RWPE1 (cell line): Measurements from ENCODE around the gene NPFFR1.
A peak's percentile ranks its signal among the peaks of the same experiment; 100 is the strongest.

Source experiments
- CTCF ChIA-PET: fragments of 350-600 bp; sonication (Branson Sonifier 250); formaldehyde crosslinking; extraction: SDS; loops from one replicate; lab custom pipeline; 2021; lab: Yijun Ruan, JAX
- POLR2A ChIA-PET: fragments of 400-600 bp; formaldehyde crosslinking; extraction: SDS; loops from one replicate; lab custom pipeline; 2020; ENCODE audit warnings: antibody characterized with exemption; ENCODE audit not compliant: low non-redundant PET; lab: Yijun Ruan, JAX
- DNase-seq: peaks from one replicate; pipeline ENCODE4 v3.0.0; 2012; ENCODE audit warnings: low spot score
- H3K27ac ChIP-seq: fragments of 450-650 bp; 2 replicates; pipeline ENCODE4 v1.5.1; 2017
- CTCF ChIP-seq: fragments of 450-650 bp; conservative IDR thresholded peaks from 2 replicates; pipeline ENCODE4 v1.5.1; 2017; ENCODE audit warnings: low read depth, mild to moderate bottlenecking

Gene NPFFR1

GRCh38 chr10:70267161-70267933 is 16.5 kb downstream of the NPFFR1 start:
- TF ChIP-seq CTCF: no peak
- H3K27ac ChIP-seq: peak overlapping the region; percentile 66
- peak; percentile 97 for DNase-seq
- CTCF ChIA-PET: interaction anchor here (0.6 to 2.6 kb wide), 3 partner anchors 27 to 97 kb away, joined by 3 to 10 read pairs (median 4); no protein-coding TSS in a partner anchor
- POLR2A ChIA-PET: no interaction called here

GRCh38 chr10:70266701-70267100 is 17.1 kb downstream of the NPFFR1 start:
- CTCF ChIA-PET: interaction anchor here (1.0 to 2.6 kb wide), 2 partner anchors 44 to 98 kb away, joined by 3 to 10 read pairs; no protein-coding TSS in a partner anchor
- DNase-seq: no peak
- POLR2A ChIA-PET: no interaction called here
- TF ChIP-seq CTCF: no peak
- no peak overlapping the region for H3K27ac ChIP-seq

- H3K27ac ChIP-seq: no peak overlapping the region
- no peak for TF ChIP-seq CTCF
- POLR2A ChIA-PET: no interaction called here
- CTCF ChIA-PET: no interaction called here
- DNase-seq: no peak
These were observed 17.7 kb downstream of the NPFFR1 start for GRCh38 chr10:70266056-70266455.

GRCh38 chr10:70265032-70265689 is 18.6 kb downstream of the NPFFR1 start:
- TF ChIP-seq CTCF: no peak
- CTCF ChIA-PET: interaction anchor here (0.5 to 1.1 kb wide), 3 partner anchors 9 to 90 kb away, joined by 3 to 6 read pairs (median 4); no protein-coding TSS in a partner anchor
- POLR2A ChIA-PET: no interaction called here
- no peak overlapping the region for H3K27ac ChIP-seq
- DNase-seq: peak; percentile 33

- ChIA-PET POLR2A (no interaction called here), CTCF (interaction anchor here (0.9 kb wide), 1 partner anchor 1019 kb away, joined by 3 read pairs; no protein-coding TSS in a partner anchor)
- no peak for TF ChIP-seq CTCF
- no peak for DNase-seq
- H3K27ac ChIP-seq: no peak overlapping the region
These were observed 23.1 kb downstream of the NPFFR1 start for GRCh38 chr10:70260734-70261133.

GRCh38 chr10:70260259-70260658 is 23.5 kb downstream of the NPFFR1 start:
- no peak for TF ChIP-seq CTCF
- ChIA-PET POLR2A (no interaction called here), CTCF (interaction anchor here (0.9 kb wide), 1 partner anchor 1019 kb away, joined by 3 read pairs; no protein-coding TSS in a partner anchor)
- DNase-seq: no peak
- H3K27ac ChIP-seq: no peak overlapping the region
